Ovary (tissue), 9 donors: ENCODE results near the gene TENT4B. TPM values are rescaled to one million over a fixed set of nuclear protein-coding genes. Genes with fewer than 3 reads are reported as not detected.
"Not testable (repeated sequence)": the region's sequence is repeated elsewhere in the genome, so short reads cannot be mapped to it uniquely, and the experiment has no call there.

Source experiments
- DNase-seq, 5 donors: peaks; one replicate each; pipeline ENCODE4 v3.0.0-alpha.2; 2019 to 2020
- H3K27ac ChIP-seq, 2 donors: fragments of 200-600 bp; one replicate each; pipeline versions ENCODE4 v1.5.1 to v1.8.0; 2019 to 2022
- H3K27me3 ChIP-seq: fragments of 200-600 bp; one replicate; pipeline ENCODE4 v1.8.0; 2022
- H3K36me3 ChIP-seq: fragments of 200-600 bp; sonication (generic); one replicate; pipeline ENCODE4 v1.5.1; 2019
- H3K4me1 ChIP-seq: one replicate; pipeline ENCODE4 v1.8.1; 2013; ENCODE audit warnings: mild to moderate bottlenecking, moderate library complexity; ENCODE audit not compliant: insufficient read depth
- H3K4me3 ChIP-seq: fragments of 200-600 bp; sonication (generic); one replicate; pipeline ENCODE4 v1.5.1; 2017
- H3K9me3 ChIP-seq, 2 donors: fragments of 200-600 bp in 1 of 2; sonication (generic) in 1 of 2; one replicate each; pipeline versions ENCODE4 v1.5.1 to v1.8.1; 2013 to 2019; ENCODE audit warnings: mild to moderate bottlenecking in 1 of 2, moderate library complexity in 1 of 2
- CTCF ChIP-seq, 3 donors: fragments of 450-650 bp in 2 of 3; fragments of 200-600 bp in 1 of 3; IDR thresholded peaks; one replicate each; pipeline versions ENCODE4 v1.5.1 to v1.8.0; 2016 to 2022; ENCODE audit warnings: antibody characterized with exemption in 3 of 3, mild to moderate bottlenecking in 1 of 3
- EP300 ChIP-seq: sonication (generic); formaldehyde crosslinking; IDR thresholded peaks from one replicate; pipeline ENCODE4 v1.6.1; 2017; ENCODE audit warnings: antibody characterized with exemption
- POLR2A ChIP-seq: fragments of 450-650 bp; IDR thresholded peaks from one replicate; pipeline ENCODE4 v1.6.1; 2017; ENCODE audit warnings: antibody characterized with exemption, mild to moderate bottlenecking, moderate library complexity
- WGBS, 3 donors: extraction: QIAGEN DNeasy Blood & Tissue Kit in 1 of 3; methylation state at CpG; one replicate each; pipeline versions ENCODE4 v1.1.5 to v1.1.7; 2013 to 2017; 5-methylcytosine and 5-hydroxymethylcytosine counted together
- intact Hi-C, 4 donors: fragments of 100-400 bp; cut with DNase I; formaldehyde crosslinking; loops; one replicate each; pipeline versions ENCODE4 v1.11.0 to v1.15.1; 2022 to 2023
- polyA plus RNA-seq, 2 donors: library from polyadenylated mRNA; stranded (reverse); fragments of 200-250 nt in 1 of 2; fragments of 350-450 nt in 1 of 2; fragmentation: Illumina TruSeq in 1 of 2; extraction: RNeasy Lipid Tissue Mini Kit (QIAGEN cat#74804) in 1 of 2; gene quantifications; one replicate each; pipeline ENCODE4 v1.2.3, GENCODE V29; 2013 to 2014
- total RNA-seq, 7 donors: library from RNA; depleted of rRNA in 2 of 7; stranded (reverse); fragments of >200 nt in 2 of 7; fragmentation: NEBNext Ultra II Directional in 3 of 7; extraction: Animal tissue kit (Norgen Biotek cat#: 25700) in 3 of 7; gene quantifications; one replicate each; pipeline versions ENCODE4 v1.1.0 to v1.2.4, GENCODE V29; 2016 to 2023
- donor health status: DM: no; HTN: no; CAD: no; lungs with moderate emphysema.
- donor health status: DM: no; HTN: no; CAD: no.
- donor health status: Bipolar disorder and iron deficiency.
- donor health status: DM: yes; HTN: yes; CAD: no.
- donor health status: DM: no; HTN: no; CAD: no.
- donor health status: DM: yes; HTN: yes; CAD: no.

Gene TENT4B
- total and polyA plus RNA-seq, 9 donors: 5.3 to 17.7 (median 12.3) TPM

GRCh38 chr16:50235581-50235980 lies 82.5 kb downstream of the TENT4B start:
- Histone ChIP-seq H3K36me3 (no peaks in the 10 kb centered on the region), H3K4me1 (peaks cover 1% of the 10 kb centered on the region), H3K9me3 (no peaks in the 10 kb centered on the region), H3K4me3 (no peak overlapping the region), H3K27ac (no peak overlapping the region), H3K27me3 (no peaks in the 10 kb centered on the region)
- no peak for DNase-seq
- 15 to 38% (median 23%) methylated on average over 6 of the region's 6 CpGs for WGBS, 3 donors
- no peak for TF ChIP-seq CTCF (IDR thresholded peaks at IDR 0.05)
- TF ChIP-seq POLR2A: no peak
- TF ChIP-seq EP300: no peak
- intact Hi-C loops: no loop called here

DNA sequence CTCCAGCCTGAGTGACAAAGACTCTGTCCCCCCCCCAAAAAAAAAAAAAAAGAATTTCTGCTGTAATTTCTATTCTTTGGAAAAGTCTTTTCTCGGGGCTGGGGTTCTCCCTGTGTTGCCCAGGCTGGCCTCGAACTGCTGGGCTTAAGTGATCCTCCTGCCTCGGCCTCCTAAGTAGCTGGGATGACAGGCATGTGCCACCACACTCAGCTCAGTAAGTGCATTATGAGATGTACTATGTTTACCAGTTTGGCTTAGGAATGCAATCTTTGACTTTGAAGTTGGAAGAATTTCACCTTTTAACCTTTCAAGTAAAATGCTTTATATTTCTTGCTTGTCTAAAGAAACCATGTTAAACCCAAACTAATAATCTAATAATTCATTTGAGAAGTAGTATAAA lies 85.2 kb downstream of the TENT4B start:
- TF ChIP-seq CTCF (IDR thresholded peaks at IDR 0.05): no peak
- no peak for TF ChIP-seq EP300
- TF ChIP-seq POLR2A: no peak
- intact Hi-C loops: no loop called here
- Histone ChIP-seq H3K4me1 (peaks cover 4% of the 10 kb centered on the region), H3K27ac (no peak overlapping the region), H3K36me3 (no peaks in the 10 kb centered on the region), H3K9me3 (no peaks in the 10 kb centered on the region), H3K4me3 (no peak overlapping the region), H3K27me3 (no peaks in the 10 kb centered on the region)
- WGBS, 3 donors: 90 to 94% (median 91%) methylated on average over 3 of the region's 3 CpGs
- DNase-seq: no peak

- 72 to 76% (median 74%) methylated on average over 5 of the region's 5 CpGs for WGBS, 3 donors
- no peak for DNase-seq
- Histone ChIP-seq H3K9me3 (no peaks in the 10 kb centered on the region), H3K27me3 (no peaks in the 10 kb centered on the region), H3K27ac (no peak overlapping the region), H3K4me3 (no peak overlapping the region), H3K4me1 (peaks cover 4% of the 10 kb centered on the region), H3K36me3 (no peaks in the 10 kb centered on the region)
- TF ChIP-seq POLR2A (no peak), EP300 (no peak), CTCF (IDR thresholded peaks at IDR 0.05) (no peak)
- intact Hi-C loops: no loop called here
These were observed 85.8 kb downstream of the TENT4B start for GRCh38 chr16:50238868-50239301.

DNA sequence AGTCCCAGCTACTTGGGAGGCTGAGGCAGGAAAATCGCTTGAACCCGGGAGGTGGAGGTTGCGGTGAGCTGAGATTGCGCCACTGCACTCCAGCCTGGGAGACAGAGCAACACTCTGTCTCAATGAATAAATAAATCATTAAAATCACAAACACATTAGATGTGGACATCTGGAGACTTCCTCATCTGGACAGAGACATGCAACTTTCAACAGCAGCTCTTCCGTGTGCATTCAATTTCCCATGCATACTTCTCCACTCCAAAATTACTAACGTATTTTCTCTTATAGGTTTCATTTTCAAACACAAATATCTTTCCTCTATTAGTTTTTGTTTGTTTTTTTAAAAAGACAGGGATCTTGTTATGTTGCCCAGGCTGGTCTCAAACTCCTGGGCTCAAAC lies 89.9 kb downstream of the TENT4B start:
- intact Hi-C loops: loop anchor here in 1 of 4 donors (10.0 kb wide), 1 partner anchor 112 kb away; no protein-coding TSS in a partner anchor

GRCh38 chr16:50244140-50244503 lies 91.0 kb downstream of the TENT4B start:
- intact Hi-C loops: loop anchor here in 1 of 4 donors (10.0 kb wide), 1 partner anchor 111 kb away; no protein-coding TSS in a partner anchor
- Histone ChIP-seq H3K9me3 (no peaks in the 10 kb centered on the region), H3K36me3 (no peaks in the 10 kb centered on the region), H3K4me3 (no peak overlapping the region), H3K27ac (peak overlapping the region; percentile 65 to 71), H3K27me3 (no peaks in the 10 kb centered on the region), H3K4me1 (peaks cover 15% of the 10 kb centered on the region)
- TF ChIP-seq CTCF (IDR thresholded peaks at IDR 0.05): no peak
- TF ChIP-seq POLR2A: no peak
- no peak for TF ChIP-seq EP300
- 32 to 46% (median 38%) methylated on average over 9 of the region's 9 CpGs for WGBS, 3 donors
- no peak for DNase-seq

More for the DNA sequence above, 89.9 kb downstream of the TENT4B start:
- H3K27me3 ChIP-seq, H3K9me3 ChIP-seq, H3K36me3 ChIP-seq, H3K27ac ChIP-seq, DNase-seq, H3K4me3 ChIP-seq: not testable (repeated sequence)
- H3K4me1 ChIP-seq: peaks cover 15% of the 10 kb centered on the region
- 68 to 74% (median 70%) methylated on average over 6 of the region's 6 CpGs for WGBS, 3 donors
